GM19463 (cell line): ENCODE data around the gene BEST4.
"Not testable (repeated sequence)": the region's sequence is repeated elsewhere in the genome, so short reads cannot be mapped to it uniquely, and the experiment has no call there.

Experiments
- ATAC-seq: cut with Tn5 transposase; IDR thresholded peaks from one replicate; pipeline ENCODE4 v1.9.1; 2021; ENCODE audit warnings: mild to moderate bottlenecking, moderate library complexity; ENCODE audit not compliant: unreplicated experiment

Gene BEST4

GRCh38 chr1:44819608-44820327 is 31.8 kb upstream of the BEST4 start:
- ATAC-seq, result peak; percentile 74

- no peak for ATAC-seq
These were observed 31.2 kb upstream of the BEST4 start for GRCh38 chr1:44819196-44819607.

- ATAC-seq, result no peak
These were observed 30.0 kb upstream of the BEST4 start for GRCh38 chr1:44817771-44818495.

- ATAC-seq, result no peak
These were observed 29.3 kb upstream of the BEST4 start for GRCh38 chr1:44817307-44817706.

GRCh38 chr1:44815926-44816325 is 28.0 kb upstream of the BEST4 start:
- not testable (repeated sequence) for ATAC-seq

- no peak for ATAC-seq
These were observed 25.0 kb upstream of the BEST4 start for GRCh38 chr1:44812822-44813543.

- no peak for ATAC-seq
These were observed 23.3 kb upstream of the BEST4 start for GRCh38 chr1:44811234-44811633.

GRCh38 chr1:44810762-44811105 is 22.8 kb upstream of the BEST4 start:
- ATAC-seq, result not testable (repeated sequence)

- no peak for ATAC-seq
These were observed 22.3 kb upstream of the BEST4 start for GRCh38 chr1:44810101-44810761.

- ATAC-seq, result peak; percentile 46
These were observed 21.3 kb upstream of the BEST4 start for GRCh38 chr1:44808938-44809917.

GRCh38 chr1:44808063-44808937 is 20.3 kb upstream of the BEST4 start, which contains the start of gene BTBD19:
Gene BTBD19, plus strand, starts transcription at chr1:44808523. Its CDS starts 298 bp downstream, at chr1:44808821.
- peak; percentile 26 for ATAC-seq

GRCh38 chr1:44807364-44808062 is 19.5 kb upstream of the BEST4 start:
- ATAC-seq, result peak; percentile 34

- ATAC-seq, result no peak
These were observed 18.9 kb upstream of the BEST4 start, which contains the start of gene DYNLT4 for GRCh38 chr1:44806704-44807363. Gene DYNLT4, minus strand, starts transcription at chr1:44807351. Its CDS starts 683 bp downstream, at chr1:44806668.

GRCh38 chr1:44806025-44806703 is 18.2 kb upstream of the BEST4 start:
- no peak for ATAC-seq

GRCh38 chr1:44805311-44806024 is 17.5 kb upstream of the BEST4 start:
- no peak for ATAC-seq

- ATAC-seq, result no peak
These were observed 15.5 kb upstream of the BEST4 start for GRCh38 chr1:44803312-44804095.
